Measurements from ENCODE around the gene ACSM3.

GRCh38 chr16:20766294-20766693, 2.5 kb downstream of the ACSM3 start:
- no peak for TF ChIP-seq EZH2 (IDR thresholded peaks at IDR 0.05; ENCODE audit: insufficient read depth, poor library complexity, severe bottlenecking)
- TF ChIP-seq EZH2phosphoT487 (IDR thresholded peaks at IDR 0.05; ENCODE audit: insufficient read depth, low read depth) = no peak
